ENCODE data around the gene PKD1L1.

The PKD1L1 gene

GRCh38 chr7:47905076-47905920, 43.0 kb downstream of the PKD1L1 start:
- peak; percentile 25 for DNase-seq (ENCODE audit: low read depth)

DNA sequence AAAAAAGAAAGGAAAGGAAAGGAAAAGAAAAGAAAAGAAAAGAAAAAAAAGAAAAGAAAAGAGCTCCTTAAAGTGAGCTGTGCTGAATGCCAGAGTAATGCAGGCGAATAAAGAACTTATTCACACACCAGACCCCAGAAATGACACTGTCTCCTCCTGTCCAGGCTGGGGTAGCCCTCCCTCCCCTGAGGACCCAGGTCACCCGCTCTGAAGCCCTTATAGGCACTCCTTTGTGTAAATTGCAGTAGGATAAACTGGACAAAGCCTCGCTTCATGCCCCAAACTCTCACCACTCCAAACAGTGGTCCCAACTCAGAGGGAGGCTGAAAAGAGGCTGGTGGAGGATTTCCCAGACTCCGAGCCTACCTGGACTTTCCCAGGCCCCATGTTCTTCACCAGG, 46.3 kb downstream of the PKD1L1 start:
- DNase-seq (ENCODE audit: low read depth), result no peak

DNA sequence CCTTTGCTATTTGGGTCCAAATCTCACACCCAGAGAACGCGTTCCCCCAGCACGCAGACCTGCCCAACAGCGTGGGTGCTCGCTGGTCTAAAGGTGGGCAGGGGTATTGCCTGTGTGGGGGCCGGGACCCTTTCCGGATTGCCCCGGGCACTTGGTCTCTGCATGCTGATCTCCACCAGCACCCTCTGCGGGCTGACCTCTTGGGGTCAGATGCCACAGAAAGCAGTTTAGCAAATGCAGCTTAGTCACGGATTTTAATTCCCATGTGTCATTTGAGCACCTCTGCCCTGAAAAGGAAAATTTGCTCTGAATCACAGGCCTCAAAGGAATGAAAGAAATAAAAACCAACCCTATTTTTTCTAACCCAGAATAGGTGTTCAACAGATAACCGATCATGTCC, 46.7 kb downstream of the PKD1L1 start:
- DNase-seq (ENCODE audit: low read depth), result peak; percentile 20

DNA sequence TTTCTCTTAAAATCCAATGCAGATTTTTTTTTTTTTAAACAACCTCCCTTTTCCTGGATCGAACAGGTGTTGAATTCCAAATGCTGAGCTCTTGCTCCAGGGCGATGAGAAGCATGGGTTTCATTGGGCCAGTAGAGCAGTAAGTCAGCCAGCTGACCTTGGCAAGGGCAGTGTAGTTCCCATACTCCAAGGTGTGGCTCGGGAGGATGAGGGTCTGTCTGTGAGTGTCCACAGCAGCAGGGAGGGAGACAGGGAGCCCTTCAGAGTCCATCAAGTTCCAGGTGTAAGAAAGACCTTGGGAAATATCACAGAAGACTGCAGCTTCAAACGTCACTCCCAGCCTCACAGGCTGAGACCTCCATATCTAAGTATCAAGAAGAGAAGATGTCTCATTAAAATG, 50.4 kb downstream of the PKD1L1 start:
- no peak for DNase-seq (ENCODE audit: low read depth)

DNA sequence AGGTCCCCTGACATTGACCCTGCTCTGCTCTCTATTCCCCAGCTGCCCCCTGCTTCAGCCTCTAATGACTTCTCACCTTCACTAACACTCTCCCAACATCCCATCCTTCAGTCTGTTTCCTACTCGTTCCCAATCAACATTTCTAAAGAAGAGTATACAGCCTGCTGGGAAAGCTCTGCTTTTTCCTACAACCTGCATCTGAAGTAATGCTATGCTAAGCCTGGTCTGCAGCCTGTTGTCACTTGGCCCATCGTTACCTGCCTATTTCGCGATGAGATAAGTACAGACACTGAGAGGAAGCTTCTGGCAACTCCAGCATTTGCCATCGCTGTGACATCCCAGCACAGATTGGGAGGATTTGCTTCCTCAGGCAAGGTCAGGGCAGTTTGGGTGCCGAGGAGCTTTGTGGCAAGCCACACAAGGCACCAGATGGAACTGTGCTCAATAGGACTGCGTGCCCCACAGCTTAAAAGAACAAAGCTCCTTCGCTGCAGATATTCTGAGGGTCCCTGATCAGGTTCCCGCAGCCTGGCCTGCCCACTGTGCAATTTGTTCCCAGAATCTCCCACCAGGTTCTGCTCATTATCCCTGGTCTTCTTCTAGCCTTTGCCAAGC, 51.4 kb downstream of the PKD1L1 start:
- DNase-seq (ENCODE audit: low read depth), result no peak

GRCh38 chr7:47895026-47895425, 53.2 kb downstream of the PKD1L1 start:
- DNase-seq (ENCODE audit: low read depth), result no peak

DNA sequence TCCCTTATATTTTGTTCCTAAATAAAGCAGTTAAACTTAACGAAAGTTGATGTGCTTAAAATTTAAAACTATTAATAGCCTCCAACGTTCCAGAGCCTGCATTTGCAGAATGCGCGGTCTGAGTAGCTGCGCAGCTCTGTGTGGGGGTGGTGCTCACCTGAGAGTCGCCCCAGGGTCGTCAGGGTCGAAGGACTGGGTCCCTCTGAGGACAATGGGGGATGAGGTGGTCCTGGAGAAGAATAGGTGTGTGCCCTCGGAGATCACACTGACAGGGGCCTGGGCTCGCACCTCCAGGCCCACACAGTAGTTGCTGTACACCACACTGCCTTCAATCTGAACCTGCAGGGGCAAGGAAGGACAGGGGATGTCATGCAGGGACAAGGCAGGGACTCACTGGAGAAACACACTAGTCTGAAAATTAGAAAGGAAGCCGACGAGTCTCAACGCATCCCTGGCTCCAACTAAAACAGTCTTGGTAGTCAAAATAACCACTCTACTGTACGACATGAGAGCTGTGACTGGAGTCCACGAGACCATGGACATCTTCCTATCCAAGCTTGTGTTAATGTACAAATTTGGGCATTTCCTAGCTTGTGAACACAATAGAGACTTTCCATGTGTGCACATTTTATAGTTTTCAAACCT, 54.4 kb downstream of the PKD1L1 start:
- no peak for DNase-seq (ENCODE audit: low read depth)

GRCh38 chr7:47893238-47893637, 55.0 kb downstream of the PKD1L1 start:
- no peak for DNase-seq (ENCODE audit: low read depth)

GRCh38 chr7:47890606-47891005, 57.7 kb downstream of the PKD1L1 start:
- DNase-seq (ENCODE audit: low read depth), result no peak

- DNase-seq (ENCODE audit: low read depth), result no peak
Measured at GRCh38 chr7:47890125-47890524, 58.1 kb downstream of the PKD1L1 start.

- DNase-seq (ENCODE audit: low read depth), result no peak
Measured at GRCh38 chr7:47889723-47890122, 58.5 kb downstream of the PKD1L1 start.

- no peak for DNase-seq (ENCODE audit: low read depth)
Measured at GRCh38 chr7:47888371-47889265, 59.6 kb downstream of the PKD1L1 start.

- DNase-seq (ENCODE audit: low read depth), result no peak
Measured at GRCh38 chr7:47887016-47887640, 61.1 kb downstream of the PKD1L1 start.

- DNase-seq (ENCODE audit: low read depth), result no peak
Measured at GRCh38 chr7:47885987-47886811, 62.1 kb downstream of the PKD1L1 start.

DNA sequence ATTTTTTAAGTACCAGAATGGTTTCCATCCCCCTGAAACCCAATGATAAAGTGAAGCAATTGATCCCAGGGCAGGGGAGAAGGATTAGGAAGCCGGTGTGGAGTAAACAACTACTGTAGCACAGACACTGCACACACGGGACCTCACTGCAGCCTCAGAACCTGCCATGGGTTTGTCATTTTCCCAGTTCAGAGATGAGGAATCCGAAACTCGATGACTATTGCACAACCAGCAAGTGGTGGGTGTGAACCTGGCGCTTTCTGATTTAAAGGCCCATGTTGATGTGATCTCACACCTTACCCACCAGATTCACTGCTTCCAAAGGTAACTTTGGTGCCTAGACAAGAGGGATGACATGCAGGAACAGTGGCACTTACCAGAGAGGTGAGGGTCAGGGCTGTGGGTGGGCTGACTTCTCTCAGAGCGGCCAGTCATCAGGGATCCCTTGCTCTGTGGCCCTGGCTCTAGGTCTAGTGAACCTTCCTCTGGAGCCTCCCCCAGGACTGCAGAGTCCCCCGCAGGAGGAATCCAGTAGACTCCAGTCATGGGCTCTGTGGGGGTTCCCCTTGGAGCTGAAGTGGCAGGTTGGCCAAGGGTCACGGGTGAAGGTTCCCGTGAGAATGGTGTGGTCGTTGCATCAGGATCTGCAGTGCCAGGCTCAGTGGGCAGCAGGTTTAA, 62.8 kb downstream of the PKD1L1 start:
- DNase-seq (ENCODE audit: low read depth), result no peak

DNA sequence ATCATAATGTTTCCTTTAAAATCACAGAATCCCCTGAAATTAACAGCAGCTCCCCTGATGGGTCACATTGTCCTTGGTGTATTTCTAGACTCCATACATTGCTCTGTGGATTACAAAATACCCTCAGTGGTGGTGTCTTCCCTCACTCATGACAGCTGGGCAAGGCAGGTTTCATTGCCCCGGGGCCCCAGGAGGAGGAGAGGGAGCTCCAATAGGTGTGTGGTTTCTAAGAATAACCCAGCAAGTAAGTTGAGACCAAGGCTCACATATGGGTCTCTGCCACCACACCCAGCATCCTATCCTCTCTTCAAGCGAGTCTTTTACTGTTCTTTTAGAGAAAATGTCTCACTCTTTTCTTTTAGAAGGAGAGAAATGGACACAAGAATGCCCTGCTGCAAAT, 63.6 kb downstream of the PKD1L1 start:
- DNase-seq (ENCODE audit: low read depth), result no peak

DNA sequence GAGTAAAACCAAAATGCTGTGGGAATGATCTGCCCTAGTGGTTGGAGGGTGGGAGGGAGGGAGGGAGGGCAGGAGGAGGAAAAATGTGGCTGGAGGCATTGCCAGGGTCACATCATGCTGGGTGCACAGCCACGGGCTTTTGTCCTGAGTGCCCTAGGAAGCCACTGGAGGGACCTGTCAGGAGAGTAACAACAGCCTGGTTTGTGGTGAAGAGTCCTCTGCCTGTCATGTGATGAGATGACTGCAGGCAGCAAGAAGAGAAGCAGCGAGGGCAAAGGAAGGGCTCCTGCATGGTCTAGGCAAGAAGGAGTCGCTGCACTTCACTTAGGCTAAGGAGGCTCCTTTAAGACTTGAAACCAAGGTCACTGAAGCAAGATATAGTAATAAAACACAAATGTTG, 65.6 kb downstream of the PKD1L1 start:
- DNase-seq (ENCODE audit: low read depth), result no peak

DNA sequence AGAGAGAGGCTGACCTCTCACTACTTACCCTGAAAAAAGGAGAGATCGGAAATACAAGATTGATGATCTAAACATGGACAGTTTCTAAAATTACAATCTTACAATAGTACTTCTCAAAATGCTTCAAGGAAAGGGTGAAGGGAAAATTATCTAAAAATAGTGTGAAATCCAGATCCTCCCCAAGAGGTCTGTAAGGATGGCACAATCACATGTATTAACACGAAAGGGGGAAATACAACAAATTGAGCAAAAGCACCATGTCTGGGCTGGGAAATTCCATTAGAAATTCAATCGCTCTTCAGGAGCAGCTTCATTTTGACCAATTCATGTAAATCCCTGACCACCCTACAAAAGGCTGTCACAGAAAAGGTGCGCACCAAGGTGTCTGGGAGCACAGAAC, 67.0 kb downstream of the PKD1L1 start:
- no peak for DNase-seq (ENCODE audit: low read depth)

- DNase-seq (ENCODE audit: low read depth), result no peak
Measured at GRCh38 chr7:47878662-47879061, 69.6 kb downstream of the PKD1L1 start.

- no peak for DNase-seq (ENCODE audit: low read depth)
Measured at GRCh38 chr7:47877336-47877735, 70.9 kb downstream of the PKD1L1 start.
